Measurements from ENCODE around the gene SERGEF.

SERGEF gene

DNA sequence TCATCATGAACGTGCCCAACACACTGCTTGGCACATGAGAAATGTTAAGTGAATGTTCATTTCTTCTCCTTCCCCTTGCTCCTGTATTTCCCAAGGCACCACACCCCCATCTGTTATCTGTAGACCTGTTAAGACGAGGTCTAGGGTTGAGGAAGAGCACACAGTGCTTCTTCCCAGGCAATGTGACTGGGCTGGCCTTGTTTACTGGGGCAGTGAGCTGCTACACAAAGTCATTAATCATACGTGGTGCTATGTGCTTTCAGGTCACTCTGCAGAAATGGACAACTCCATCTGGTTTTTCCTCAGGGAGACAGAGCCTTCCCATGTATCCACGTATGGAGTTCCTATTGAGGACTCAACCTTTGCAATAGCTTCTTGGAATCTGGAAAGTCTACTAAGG, 159.6 kb downstream of the SERGEF start:
- no peak for DNase-seq

- no peak for DNase-seq
Measured at GRCh38 chr11:17852246-17852645, 160.6 kb downstream of the SERGEF start.

DNA sequence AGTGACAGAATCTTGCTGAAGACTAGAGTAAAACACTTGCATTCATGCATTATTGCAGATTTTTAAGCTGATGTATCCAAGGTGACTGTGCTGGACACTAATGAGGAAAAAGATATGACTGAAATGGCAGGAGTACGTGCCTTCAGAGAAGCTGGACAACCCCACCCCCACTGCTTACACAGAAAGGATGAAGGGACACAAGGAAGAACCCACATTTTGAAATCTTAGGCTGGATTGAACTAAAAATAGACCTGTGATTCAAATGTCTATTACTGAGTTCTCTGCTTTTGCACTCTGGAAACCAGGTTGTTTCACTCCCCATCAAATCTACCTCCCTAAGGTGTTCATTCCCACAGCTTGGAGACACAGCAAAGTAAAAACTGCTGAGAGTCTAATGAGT, 161.2 kb downstream of the SERGEF start:
- no peak for DNase-seq

DNA sequence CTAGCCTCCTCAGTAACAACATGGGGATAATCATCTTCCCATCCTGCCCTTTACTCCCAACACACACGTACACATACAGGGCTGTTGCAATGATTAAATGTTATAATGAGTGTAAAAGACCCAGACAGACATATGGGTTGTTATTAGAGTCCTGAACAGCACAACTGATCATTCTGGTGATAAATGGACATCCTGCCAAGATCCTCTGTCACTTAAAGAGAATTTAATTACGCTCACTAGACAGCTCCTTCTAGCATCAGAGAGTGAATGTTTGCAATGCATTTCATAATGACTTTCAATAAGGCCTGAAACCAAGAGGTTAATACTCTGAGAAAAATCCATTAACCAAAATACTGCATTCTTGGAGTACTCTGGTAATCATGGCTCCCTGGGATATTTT, 162.5 kb downstream of the SERGEF start:
- DNase-seq = no peak

- DNase-seq = no peak
Measured at GRCh38 chr11:17848715-17849114, 164.1 kb downstream of the SERGEF start.

DNA sequence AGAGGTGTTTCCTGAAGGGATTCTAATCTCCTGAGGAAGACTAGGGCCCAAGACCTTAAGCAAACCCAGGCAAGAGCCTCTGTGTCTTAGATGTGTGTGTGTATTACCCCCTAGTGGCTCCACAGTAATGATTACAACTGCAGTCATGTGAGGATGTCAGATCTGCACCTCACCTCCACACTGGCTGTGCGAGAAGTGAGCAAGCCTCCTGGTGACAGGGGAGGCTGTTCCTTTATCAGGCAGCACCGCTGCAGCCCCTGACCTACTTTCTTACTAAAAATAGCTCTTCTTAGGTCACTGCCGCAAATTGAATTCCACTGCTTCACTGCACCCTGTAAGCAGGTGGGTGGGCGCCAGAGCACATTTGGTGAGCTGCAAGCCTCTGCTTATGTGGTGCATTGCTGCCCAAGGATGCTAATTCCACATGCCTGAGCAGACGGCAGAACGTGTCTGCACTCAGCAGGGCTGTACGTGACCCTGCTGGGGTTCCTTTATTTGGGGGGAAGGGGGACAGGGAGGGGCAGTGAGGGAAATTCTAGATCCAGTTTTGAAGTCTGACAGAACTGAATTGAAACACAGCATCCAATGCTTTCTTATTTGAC, 165.9 kb downstream of the SERGEF start:
- DNase-seq = no peak

DNA sequence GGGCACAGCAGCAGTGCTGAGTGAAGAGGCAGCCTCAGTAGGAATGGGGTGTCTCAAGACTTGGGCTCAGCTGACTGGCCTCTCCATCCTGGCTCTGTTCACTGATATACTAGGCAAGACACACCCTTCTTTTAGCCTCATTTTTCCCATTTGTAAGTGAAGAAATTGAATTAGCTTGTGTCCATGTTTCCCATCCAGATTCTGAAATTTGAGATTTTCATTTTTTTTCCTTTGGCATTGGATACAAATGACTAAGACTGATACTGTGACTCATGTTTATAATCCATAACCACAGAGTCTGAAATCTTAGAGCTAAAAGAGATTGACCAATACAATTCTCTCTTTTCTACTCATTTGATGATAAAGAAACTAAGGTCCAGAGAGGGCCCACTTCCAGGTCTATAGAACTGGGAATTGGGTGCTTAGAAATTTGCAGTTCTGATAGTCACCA, 167.4 kb downstream of the SERGEF start:
- no peak for DNase-seq

- DNase-seq = no peak
Measured at GRCh38 chr11:17840101-17840548, 172.7 kb downstream of the SERGEF start.

DNA sequence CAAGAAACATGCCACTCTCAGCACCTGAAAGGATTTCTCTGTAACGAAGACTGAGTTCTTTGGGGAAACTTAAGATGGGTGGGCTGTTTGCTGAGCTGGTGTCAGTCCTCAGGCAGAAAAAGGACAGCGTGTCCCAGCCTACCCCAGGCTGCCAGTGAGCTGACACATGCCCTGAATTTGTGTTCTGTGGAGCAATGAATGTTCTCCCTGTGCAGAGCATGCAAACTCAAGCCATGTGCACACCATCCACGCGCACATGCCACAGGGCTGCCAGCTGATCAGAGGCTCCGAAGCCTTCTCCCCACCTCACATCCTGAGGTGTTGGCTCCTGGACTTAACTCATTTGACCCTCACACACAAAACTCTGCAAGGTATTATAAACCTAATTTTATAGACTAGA, 173.4 kb downstream of the SERGEF start:
- no peak for DNase-seq

- DNase-seq = no peak
Measured at GRCh38 chr11:17838102-17838501, 174.7 kb downstream of the SERGEF start.

GRCh38 chr11:17831883-17832282, 181.0 kb downstream of the SERGEF start:
- DNase-seq = no peak

GRCh38 chr11:17831228-17831627, 181.6 kb downstream of the SERGEF start:
- DNase-seq = no peak

- DNase-seq = no peak
Measured at GRCh38 chr11:17828311-17828751, 184.5 kb downstream of the SERGEF start.

GRCh38 chr11:17827006-17827405, 185.8 kb downstream of the SERGEF start:
- DNase-seq = no peak

GRCh38 chr11:17822401-17822781, 190.5 kb downstream of the SERGEF start:
- DNase-seq = no peak

- DNase-seq = no peak
Measured at GRCh38 chr11:17821648-17822400, 191.0 kb downstream of the SERGEF start.

DNA sequence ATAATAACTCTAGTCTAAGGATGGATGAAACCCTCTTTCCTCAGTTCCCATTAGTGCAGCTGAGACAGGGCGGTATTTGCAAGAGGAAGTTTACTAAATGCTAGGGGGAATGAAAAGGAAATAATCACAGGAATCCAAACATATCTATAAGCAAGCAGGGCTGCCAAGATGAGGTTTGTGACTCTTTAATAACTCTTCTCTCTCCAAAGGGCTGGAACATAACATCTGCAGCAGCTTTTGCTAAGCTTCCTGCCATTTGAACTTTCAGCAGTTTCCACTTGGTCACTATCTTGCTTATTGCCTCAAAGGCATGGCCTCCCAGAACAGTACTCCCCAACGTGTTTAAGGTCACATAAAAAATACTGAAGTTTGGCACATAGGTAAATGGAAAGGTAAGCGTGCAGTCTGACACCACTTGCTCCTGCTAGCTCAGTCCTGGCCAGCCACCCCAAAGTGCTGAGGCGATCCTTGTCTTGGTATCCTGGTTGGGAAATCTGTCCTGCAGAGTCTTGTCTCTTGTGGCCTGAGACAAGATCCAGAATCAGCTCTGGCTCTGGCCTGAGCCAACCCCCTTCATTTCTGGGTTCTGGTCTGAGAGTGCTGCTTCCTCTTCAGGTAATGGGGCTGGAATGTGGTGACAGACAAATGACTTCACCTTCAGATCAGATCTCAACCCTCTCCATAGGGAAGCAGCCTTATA, 196.5 kb downstream of the SERGEF start:
- no peak for DNase-seq

GRCh38 chr11:17814546-17814945, 198.3 kb downstream of the SERGEF start:
- DNase-seq = no peak

- no peak for DNase-seq
Measured at GRCh38 chr11:17813391-17814059, 199.3 kb downstream of the SERGEF start.

GRCh38 chr11:17812865-17813187, 200.0 kb downstream of the SERGEF start:
- DNase-seq = no peak

- no peak for DNase-seq
Measured at GRCh38 chr11:17812091-17812864, 200.6 kb downstream of the SERGEF start.

- no peak for DNase-seq
Measured at GRCh38 chr11:17811352-17811751, 201.5 kb downstream of the SERGEF start.

GRCh38 chr11:17810746-17811145, 202.1 kb downstream of the SERGEF start:
- no peak for DNase-seq
